ENCODE data around the gene IDH2.
"Not testable (repeated sequence)": the region's sequence is repeated elsewhere in the genome, so short reads cannot be mapped to it uniquely, and the experiment has no call there.

- not testable (repeated sequence) for TF ChIP-seq CTCF, POLR2A (IDR thresholded peaks at IDR 0.05)
Observed at GRCh38 chr15:90109163-90109751, 7.0 kb upstream of the IDH2 start.
